Suppressor macrophage treated with lipopolysaccharide for 4 hours (primary cell): ENCODE results near the gene IFITM10.

Experiments
- DNase-seq: peaks from one replicate; pipeline ENCODE4 v3.0.0-alpha.2; 2020

Gene IFITM10

DNA sequence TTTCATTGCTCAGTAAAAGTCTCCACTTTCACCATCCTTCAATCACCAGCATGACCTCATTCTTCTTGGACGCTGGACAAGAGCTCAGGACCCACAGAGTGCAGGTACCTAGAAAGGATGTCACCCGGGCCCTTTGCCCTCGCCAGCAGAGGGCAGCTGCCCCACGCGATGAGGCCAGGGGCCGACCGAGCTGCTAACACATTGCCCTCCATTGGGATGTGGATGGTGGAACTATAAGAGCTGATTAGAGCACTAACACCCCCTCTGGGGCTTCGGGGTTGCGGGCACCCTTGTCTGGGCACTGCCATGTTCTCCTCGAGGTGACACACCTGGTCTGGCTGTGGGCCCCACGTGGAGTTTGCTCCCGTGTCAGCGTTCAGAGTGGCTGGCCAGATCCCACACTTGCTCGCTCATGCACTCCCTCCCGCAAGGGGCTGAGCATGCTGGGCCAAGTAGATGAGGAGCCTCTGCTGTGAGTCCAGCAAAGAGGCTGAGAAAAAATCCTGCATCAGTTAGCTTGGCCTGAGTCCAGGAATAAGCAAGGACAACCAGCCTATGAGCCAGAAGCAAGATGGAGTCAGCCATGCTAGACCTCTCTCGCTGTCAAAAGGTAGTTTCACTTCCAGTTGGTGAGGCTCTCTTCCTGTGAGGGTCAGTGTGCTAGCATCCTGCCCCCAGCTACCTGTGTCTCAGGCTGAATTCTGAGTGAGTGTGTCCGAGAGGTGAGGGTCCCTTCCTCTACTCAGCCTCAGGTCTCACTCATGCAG, 43.6 kb downstream of the IFITM10 start:
- DNase-seq = peak; percentile 48

DNA sequence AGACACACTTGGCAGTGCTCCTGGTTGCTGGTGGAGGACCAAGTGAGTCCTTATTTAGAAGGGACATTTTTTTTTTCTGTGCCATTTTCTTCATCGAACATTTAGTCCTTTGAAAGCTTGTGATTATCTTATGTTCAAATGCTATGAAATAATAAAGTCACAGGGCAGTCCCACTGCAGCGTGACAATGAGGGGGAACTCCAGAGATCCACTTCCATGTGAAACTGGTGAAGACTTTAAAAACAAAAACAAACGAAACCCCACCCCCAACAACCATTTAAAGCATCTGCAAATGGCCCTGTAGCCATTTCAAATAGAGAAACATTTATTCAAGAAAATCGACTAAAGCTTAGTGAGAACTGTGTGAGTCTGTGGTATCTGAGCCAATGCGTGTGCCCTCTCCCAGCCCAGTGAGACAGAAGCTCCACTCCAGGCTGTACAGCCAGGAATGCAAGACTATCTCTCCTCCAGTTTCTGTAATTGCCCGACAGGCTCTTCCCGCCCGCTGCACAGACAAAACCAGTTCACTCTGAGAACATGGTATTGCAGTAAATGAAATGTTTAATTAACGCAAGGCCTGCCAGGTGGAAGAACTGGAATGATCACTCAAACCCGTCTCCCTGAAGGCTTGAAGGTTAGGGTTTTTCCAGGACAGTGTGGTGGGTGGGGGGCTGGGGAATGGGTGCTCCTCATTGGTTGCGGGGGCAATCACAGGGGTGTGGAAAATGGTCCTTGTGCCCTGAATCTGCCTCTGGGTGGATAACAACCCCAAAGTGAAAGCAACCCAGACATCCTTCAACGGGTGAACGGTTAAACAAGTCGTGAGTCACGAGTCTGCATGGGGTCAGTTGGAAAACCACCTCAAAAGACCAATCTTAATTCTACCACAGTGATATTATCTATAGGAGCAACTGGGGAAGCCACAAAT, 45.0 kb downstream of the IFITM10 start:
- DNase-seq = peak; percentile 23

DNA sequence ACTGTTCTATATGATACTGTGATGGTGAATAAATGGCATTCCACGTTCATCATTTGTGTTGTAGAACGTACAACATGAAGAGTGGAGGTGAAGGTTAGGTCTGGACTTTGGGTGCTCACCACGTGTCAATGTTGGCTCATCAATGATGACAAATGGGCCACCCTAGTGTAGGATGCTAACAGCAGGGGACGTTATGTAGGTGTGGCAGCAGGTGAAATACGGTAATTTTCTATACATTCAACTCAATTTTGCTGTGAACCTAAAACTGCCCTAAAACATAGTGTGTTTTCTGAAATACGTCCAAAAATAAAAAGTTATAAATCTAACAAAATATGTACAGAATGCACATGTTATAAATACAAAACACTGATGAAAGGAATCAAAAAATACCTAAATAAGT, 47.2 kb downstream of the IFITM10 start:
- DNase-seq = no peak

DNA sequence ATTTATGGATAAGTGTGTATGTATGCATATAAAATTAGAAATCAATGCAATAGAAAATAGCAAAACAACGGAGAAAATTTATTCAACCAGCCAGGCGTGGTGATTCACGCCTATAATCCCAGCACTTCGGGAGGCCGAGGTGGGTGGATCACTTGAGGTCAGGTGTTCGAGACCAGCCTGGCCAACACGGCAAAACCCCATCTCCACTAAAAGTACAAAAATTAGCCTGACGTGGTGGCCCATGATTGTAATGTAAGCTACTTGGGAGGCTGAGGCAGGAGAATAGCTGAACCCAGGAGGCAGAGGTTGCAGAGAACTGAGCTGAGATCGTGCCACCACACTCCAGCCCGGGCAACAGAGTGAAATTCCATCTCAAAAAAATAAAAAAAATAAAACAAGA, 47.9 kb downstream of the IFITM10 start:
- DNase-seq = no peak

DNA sequence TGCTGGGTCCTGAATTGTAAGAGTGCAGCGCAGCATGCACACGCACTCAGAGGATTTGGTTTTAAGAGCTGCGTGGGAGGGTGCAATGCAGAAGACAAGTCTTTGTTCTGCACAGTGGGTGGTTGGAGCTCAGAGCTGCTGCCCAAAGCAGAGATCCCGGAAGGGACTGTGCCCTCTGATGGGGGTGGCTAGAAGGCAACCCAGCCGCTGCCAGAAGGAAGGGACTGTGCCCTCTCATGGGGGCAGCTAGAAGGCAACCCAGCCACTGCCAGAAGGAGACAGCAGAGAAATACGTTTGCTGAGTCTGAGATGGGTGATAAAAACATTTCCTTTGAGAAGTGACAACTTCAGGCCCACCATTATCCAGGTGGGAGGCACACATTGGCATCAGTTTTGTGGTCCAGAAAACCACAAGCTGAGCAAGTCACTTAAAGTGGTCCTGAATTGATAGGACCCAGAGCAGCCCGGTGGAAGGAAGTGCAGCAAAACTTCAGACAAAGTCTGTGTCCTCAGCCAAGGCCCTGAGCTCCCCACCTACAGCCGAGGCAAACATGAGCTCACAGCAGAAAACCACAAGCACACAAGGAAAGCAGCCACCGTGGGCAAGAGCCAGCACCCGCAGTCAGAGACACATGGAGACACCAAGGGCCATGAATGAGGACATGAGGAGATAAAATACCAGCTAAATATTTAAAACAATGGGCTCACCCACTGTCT, 49.1 kb downstream of the IFITM10 start:
- DNase-seq = no peak

DNA sequence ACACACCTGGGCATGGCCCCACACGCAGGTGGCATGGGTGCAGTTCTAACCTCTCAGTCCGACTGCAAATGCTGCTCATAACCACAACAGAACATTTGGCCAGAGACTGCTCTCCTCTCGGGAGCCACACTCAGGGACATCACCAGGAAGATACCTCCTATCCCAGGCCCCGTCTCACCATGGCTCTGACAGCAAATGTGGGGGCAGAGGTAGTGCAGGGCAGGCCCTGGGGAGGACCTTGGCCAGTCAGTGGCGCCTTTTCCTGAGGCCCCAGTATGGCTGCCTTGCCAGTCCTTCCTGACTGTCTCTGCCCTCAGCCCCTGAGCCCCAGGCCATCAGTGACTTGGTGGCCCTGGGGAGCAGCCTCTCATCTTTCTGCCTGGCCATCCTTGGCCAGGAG, 50.6 kb downstream of the IFITM10 start:
- no peak for DNase-seq

DNA sequence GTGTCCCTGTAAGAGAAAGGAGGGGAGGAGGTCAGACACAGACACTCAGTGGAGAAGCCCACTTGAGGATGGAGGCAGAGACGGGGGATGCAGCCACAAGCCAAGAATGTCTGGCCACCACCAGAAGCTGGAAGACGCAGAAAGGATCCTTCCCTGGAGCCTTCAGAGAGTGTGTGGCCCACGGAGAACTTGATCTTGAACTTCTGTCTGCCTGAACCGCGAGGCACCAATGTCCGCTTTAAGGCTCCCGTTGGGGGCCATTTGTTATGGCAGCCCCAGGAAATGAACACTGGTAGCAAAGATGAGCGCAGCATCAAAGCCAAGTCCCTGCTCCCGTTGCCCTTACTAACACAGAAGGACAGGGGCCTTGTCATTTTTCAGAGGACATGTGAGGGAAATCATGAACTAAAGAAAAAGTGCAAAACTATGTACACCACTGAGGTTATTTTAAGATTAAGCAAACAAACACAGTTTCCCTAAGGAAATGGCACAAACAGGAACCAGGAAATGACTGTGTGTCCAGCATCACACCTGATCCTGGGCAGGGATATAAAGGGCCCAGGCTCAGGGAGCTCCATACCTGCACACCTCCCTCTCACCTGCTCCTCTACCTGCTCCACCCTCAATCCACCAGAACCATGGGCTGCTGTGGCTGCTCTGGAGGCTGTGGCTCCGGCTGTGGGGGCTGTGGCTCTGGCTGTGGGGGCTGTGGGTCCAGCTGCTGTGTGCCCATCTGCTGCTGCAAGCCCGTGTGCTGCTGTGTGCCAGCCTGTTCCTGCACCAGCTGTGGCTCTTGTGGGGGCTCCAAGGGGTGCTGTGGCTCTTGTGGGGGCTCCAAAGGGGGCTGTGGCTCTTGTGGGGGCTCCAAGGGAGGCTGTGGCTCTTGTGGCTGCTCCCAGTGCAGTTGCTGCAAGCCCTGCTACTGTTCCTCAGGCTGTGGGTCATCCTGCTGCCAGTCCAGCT, 53.5 kb downstream of the IFITM10 start, which contains the start of gene KRTAP5-6:
Gene KRTAP5-6 (plus strand): TSS at position 588 of the 963 bp plus-strand sequence. CDS start 51 bp downstream, at position 639.
- no peak for DNase-seq

DNA sequence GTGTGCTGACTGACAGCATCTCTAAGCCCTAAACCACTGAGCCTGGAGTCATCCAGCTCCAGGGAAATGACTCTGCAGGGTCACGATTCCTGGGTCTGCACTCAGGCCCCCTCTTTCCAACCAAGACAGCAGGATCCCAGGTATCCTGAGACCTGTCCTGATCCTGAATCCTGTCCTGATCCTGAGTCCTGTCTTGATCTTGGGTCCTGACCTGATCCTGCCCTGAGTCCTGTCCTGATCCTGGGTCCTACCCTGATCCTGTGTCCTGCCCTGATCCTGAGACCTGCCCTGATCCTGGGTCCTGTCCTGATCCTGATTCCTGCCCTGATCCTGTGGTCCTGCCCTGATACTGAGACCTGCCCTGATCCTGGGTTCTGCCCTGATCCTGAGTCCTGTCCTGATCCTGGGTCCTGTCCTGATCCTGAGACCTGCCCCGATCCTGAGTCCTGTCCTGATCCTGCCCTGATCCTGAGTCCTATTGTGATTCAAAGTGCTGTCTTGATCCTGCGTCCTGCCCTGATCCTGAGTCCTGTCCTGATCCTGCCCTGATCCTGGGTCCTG, 54.8 kb downstream of the IFITM10 start:
- DNase-seq = no peak

DNA sequence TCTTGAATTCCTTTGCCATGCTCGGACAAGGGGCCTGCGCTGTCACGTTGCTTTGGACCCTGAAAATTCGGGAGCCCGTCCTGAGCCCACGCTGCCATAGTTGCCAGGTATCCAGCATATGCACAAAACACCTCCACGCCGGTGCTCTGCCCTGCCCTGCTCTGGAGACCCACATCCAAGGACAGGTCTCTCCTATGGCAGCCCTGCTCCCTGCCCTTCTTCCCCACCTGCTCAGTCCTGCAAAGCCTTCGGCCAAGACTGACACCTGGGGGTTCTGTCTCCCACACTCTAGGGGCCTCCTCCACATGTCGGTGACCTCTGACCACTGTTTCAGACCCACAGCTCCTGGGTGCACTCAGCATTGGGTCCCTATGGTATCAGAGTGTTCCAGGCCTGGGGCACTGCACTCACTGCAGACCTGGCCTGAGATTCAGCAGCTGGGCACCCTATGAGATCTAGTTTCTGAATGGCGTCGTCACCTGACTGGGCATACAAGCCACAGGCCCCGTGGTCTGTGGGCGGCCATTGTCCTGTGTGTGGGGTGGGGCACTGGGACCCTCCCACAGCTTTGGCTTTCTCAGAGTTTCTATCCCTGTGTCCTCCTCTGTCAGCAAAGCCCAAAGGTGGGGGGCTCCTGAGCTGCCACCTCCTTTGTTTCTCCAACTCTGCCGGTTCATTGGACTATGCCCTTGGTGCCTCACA, 55.4 kb downstream of the IFITM10 start:
- no peak for DNase-seq

DNA sequence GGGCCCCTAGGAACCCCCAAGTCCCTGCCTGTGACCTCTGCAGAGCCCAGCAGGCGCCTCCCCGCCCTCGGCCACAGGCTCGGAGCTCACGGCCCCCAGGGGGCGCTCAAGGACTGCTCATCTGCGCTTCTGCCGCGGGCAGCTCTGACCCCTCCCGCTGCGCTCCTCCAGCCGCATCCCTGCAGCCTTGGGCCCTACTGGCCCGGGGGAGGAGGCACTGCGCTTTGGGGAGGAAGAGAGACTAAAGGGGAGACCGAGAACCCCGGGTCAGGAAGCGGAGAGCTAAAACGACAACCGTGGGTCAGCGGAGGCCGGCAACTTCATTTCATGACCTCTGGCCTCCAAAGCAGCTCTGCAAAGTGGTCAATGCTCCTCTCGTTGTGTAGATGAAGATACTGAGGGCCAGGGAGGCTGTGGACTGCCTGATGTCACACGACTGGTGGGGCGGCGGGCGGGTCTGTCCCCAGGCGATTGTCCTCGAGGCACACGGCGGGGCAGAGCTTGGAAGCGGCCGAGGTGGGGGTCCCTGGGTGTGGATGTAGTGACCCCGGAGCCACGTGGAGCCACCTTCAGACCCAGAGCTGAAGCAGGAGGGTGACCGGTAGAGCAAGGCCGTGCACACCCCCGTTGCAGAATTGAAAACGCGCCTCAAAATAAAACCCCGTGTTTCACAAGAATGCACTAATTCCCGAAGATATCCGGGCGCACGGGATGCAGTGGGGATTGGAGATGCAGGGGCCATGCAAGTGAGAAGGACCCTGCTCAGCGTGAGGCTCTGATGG, 56.1 kb downstream of the IFITM10 start:
- DNase-seq = peak; percentile 94

DNA sequence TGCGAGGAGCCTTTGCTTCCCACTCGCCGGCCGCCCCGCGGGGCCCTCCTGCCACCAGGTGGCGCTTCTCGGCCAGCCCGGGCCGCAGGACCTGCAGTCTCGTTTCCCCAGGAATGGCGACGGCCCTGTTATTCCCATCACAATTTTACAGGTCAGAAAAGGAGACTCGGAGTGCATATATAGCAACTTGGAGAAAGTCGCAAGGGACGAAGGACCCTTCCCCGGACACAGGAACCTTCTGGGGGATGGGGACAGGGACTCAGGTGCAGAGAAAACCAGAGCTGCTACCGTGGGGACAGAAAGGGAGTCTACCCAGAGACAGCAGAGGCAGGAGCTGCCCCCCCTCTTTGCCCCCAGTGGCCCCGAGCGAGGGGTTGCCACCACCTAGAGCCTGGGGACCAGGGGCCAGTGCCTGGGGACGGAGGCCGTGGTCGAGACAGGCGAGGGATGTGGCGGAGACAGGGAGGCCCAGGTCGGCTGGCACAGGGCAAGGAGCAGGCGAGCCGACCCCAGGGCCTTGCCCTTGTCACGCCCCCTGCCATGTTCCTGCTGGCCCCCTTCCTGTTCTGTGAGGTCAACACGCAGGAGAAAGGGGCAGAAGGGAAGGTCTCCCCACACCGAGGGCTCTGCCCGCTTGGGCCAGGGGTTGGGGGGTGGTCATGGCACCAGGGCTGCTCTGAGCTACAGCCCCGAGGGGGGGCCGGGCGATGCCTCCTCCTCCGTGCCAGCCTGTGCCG, 56.9 kb downstream of the IFITM10 start:
- peak; percentile 80 for DNase-seq

DNA sequence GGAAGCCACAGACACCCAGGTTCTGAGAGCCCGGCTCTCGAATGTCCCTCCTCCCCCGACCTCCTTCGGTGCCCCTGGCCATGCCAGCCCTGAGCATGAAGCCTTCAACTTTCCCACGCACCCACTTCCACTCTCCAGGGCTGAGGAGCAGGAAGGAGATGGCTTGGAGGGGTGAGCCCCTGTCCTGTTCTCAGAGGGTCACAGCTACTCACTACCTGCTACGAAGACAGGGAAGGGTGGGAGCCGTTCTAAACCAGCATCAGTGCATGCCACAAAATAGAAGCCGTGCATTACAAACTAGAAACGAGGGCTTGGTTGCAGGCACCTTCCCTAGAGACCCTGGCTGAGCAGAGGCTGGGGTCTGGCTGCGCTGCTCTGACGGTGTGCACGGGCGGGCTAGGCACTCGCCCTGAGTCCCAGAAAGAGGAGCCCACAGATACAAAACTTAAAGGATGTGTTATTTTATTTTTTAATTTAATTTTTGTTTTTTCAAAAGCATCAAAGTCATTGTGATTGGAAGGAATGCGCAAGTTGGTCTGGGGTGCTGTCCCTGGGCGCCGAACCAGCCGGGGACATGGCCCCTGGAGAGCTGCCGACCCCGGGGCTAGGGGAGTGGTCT, 57.6 kb downstream of the IFITM10 start:
- no peak for DNase-seq

DNA sequence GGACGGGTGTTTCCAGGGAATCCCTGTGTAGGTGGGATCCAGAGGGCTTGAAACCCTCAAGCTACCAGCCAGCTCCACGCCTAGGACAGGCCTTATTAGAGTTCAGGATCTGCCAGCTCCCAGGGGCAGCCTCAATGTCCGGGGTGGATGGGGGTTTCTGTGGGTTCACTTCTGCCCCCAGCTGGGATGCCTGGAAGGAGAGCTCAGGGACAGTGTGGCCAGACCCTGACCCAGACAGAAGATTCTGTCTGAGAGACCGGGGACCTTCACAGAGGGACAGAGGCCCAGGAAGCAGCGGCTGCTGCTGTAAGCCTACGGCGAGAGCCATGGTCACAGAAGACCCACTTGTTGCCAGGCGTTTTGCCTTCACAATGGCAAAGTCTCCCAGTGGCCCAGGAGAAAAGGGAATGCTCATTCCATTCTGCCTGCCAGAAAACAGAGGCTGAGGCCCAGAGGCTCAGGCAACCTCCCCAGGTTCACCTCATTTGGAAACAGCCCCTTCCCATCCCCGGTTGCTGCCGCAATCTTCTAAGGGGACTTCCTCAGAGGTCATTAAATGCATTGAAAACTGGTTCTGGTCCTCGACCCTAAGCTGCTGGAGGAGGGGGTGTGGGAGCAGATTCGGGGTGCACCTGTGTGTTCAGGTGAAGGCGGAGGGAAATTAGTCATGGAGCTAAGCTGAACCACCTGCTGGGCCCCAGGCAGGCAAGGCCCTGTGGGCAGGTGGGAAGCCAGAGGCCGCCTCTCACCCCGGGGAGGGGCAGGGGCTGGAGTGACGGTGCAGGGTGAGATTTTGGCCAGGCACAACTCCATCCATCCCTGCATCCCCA, 58.3 kb downstream of the IFITM10 start:
- DNase-seq = no peak

DNA sequence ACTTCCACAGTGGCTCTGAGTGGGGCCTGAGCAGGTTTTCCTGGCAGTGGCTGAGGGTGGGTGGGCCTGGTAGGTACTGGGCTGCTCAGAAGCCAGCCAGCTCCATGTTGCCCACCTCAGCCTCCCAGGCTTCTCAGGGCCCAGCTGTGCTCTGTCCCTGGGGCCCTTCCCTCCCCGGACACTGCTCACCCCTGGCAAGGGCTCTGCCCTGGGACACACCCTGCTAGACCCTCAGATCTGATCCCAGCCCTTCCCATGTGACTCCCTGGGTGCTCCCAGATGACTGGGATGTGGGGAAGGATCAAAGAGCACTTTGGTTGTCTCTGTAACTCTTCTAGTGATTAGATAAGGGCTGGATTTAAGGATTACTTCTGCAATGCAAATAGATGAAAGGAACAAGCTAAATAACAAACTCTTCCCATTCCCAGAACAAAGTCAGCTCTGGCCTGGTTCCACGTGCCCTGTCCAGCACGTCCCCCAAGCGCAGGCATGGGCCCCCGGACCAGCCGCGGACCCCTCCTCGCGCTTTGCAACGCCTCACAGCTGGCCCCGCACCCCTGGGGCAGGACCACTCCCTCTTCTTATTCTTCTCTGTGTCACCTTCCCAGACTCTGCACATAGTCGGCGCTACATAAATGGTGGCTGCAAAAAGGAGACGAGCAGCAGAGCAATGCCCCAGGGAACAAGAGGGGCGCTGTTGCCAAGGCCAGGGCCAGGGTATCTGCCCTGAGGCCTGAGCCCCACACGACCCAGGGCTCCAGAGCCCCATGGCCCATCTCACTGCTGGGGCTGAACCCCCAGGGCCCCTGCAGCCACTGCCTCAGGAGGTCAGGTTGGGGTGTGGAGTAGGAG, 59.1 kb downstream of the IFITM10 start:
- no peak for DNase-seq

DNA sequence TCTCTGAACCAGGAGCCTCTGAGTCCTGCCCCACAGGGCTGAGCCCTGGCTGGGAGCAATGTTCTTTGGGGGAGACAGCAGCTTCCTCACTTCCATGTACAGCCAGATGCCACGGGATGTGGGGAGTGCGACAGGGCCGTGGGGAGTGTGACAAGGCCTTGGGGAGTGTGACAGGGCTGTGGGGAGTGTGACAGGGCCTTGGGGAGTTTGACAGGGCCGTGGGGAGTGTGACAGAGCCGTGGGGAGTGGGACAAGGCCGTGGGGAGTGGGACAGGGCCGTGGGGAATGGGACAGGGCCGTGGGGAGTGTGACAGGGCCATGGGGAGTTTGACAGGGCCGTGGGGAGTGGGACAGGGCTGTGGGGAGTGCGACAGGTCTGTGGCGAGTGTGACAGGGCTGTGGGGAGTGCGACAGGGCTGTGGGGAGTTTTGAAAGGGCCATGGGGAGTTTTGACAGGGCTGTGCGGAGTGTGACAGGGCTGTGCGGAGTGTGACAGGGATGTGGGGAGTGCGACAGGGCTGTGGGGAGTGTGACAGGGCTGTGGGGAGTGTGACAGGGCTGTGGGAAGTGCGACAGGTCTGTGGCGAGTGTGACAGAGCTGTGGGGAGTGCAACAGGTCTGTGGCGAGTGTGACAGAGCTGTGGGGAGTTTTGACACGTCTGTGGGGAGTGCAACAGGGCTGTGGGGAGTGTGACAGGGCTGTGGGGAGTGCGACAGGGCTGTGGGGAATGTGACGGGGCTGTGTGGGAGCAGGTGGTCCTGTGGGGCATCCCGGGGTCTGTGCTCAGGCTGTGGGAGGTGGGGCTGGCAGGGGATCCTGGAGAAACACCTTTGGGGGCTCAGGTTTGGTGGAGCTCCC, 60.0 kb downstream of the IFITM10 start:
- no peak for DNase-seq
